OCI-M2 (cell line): ENCODE data around the gene HNRNPM.

ENCODE experiments used
- DNase-seq: peaks from one replicate; lab custom pipeline; 2025; ENCODE audit not compliant: unreplicated experiment; lab: John Stamatoyannopoulos, UW

The HNRNPM gene

GRCh38 chr19:8537099-8537498 is 92.3 kb downstream of the HNRNPM start:
- DNase-seq, result no peak
